GM12801 (cell line): Measurements from ENCODE around the gene CD300H.

Experiments used
- CTCF ChIP-seq: IDR thresholded peaks from one replicate; pipeline ENCODE4 v1.5.1; 2011; ENCODE audit warnings: control low read depth; ENCODE audit not compliant: insufficient read length; ENCODE audit errors: extremely low read depth

Gene CD300H

GRCh38 chr17:74604761-74605160, 37.5 kb upstream of the CD300H start:
- TF ChIP-seq CTCF: no peak

DNA sequence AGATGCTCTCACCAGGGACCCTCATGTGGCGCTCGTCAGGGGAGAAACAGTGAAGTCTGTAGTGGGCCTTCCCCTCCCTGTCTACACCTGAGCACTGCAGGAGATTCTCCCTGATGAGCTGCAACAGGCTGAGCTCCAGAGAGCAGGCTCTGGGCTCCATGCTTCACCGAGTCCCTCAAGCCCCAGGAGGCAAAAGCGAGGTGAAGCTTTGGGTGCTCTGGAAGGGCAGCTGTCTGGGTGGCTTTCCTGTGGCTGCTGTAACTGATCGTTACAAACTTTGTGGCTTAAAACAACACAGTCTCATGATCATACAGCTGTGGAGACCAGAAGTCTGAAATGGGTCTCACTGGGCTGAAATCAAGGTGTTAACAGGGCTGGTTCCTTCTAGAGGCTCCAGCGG, 36.9 kb upstream of the CD300H start:
- TF ChIP-seq CTCF: no peak

- no peak for TF ChIP-seq CTCF
These were observed 36.4 kb upstream of the CD300H start for GRCh38 chr17:74603746-74604145.

DNA sequence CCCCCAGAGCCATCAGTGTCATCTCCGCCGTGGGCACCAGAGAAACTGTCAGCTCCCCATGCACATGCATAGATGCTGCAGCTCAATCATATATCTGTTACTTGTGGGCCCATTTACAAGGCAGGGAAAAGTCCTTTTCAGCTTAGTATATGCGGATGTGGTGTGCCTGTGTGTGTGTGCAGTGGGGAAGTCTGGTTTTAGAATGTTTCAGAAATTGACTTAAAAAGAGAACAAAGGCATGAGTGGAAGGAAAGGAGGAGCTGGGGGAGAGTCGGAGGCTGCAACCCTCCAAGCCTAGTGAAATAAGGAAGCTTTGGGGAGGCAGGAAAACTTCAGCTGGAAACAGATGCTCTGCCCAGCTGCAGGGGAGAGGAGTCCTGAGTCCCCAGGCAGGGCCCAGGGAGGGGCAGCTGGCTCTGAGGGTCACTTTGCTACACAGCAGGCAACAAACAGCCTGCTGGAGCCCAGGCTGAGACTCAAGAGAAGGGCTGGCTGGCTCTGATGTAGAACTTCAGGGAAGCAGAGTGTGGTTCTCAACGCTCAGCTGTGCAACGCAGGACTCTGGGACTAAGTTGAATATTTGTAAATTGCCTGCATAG, 35.8 kb upstream of the CD300H start:
- TF ChIP-seq CTCF: no peak

DNA sequence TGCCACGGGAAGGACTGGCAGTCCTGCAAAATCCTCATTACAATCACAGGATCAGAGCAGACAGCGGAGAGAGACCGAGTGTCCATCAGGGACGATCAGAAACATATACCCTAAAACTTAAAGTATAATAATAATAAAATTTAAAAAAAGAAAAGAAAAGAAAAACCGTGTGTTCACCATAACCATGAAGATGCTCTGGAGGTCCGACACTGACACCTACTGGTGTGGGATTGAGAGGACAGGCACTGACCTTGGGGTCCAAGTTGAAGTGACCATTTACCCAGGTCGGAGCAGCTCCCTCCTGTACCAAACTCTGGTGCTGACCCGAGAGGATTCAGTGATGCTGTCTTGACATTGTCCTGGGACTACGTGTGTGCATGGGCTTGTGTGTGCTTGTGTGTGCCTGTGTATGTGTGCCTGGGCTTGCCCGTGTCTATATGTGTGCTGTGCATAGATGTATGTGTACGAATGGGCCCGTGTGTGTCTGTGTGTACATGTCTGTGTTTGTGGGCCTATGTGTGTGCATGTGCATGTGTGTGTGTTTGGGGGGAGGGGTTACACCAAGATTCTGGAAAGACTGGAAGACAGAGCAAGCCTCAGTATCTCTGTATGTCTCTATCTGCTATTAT, 34.7 kb upstream of the CD300H start:
- TF ChIP-seq CTCF: no peak

DNA sequence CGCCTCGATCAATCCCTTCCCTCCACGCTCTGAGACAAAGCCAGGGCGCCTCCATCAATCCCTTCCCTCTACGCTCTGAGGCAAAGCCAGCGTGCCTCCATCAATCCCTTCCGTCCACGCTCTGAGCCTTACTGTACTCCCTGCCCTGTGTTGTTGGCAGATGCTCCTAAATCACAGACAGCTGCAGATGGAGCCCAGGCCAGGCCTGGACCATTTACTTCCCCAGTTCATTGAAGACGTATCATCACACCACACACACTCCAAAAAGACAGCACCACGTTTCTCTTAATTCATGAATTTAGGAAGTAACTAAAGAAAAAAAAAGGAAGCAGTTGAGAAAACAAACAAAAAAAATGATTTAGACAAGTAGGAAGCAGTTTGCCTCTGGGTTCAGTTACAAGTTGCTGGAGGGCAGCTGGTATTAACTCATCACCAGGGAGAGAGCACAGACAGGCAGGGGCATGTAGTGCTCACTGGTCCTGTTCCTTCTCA, 32.2 kb upstream of the CD300H start:
- TF ChIP-seq CTCF: no peak

DNA sequence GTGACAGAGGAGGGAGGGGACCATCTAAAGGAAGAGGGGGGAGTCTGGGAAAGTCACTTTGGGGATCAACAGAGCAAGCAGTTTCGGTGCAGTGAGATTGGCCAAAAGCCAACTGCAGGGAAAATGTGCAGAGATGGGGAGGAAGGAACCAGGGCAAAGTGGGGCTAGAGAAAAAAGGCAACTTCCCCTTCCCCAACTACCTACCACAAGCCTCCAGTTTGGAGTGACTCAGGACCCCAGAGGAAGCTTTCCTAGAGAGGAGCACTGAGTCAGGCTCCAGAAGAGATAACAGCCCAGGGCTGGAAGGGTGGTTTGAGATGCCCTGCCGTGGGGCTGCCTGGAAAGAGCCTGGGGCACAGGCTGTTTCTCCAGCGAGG, 31.7 kb upstream of the CD300H start:
- no peak for TF ChIP-seq CTCF
